Measurements from ENCODE around the gene MGST1. TPM values are rescaled to one million over a fixed set of nuclear protein-coding genes. Genes with fewer than 3 reads are reported as not detected.

The MGST1 gene
- total and polyA plus RNA-seq, 2 experiments from 2014 or later = 122 to 1,022 TPM

DNA sequence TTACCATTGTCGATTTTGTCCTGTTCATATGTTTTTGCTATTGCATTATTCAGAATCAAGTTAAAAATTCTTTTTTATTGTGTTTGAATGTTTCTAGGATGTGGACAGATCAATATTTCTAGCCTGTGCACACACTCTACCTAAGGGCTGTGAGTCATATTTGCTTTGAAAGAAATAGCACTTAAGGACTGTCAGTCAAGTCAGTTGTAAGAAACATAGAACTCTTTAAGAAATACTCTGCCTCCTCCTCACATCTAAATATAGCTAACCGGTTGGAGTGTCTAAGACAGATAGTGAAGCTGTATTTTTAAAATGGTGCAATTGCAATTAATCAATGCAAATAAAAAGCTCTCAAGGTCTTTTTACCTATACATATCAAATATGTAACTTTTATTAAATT is 17.9 kb upstream of the MGST1 start:
- H3K36me3 ChIP-seq (ENCODE audit: low read depth) = no peaks in the 10 kb centered on the region
- DNase-seq = no peak
- no peak overlapping the region for H2AFZ ChIP-seq
- no peaks in the 10 kb centered on the region for H3K9me2 ChIP-seq (ENCODE audit: insufficient read depth)
- H3K9me3 ChIP-seq (ENCODE audit: low read depth) = no peaks in the 10 kb centered on the region
- H3K27me3 ChIP-seq (replicated peaks; ENCODE audit: insufficient read depth) = no peaks in the 10 kb centered on the region
- no peaks in the 10 kb centered on the region for H3K79me2 ChIP-seq (ENCODE audit: insufficient read depth)
- H3K4me3 ChIP-seq = no peak overlapping the region
- H3F3A ChIP-seq (ENCODE audit: insufficient read depth) = no peaks in the 10 kb centered on the region
- no peak overlapping the region for H3K4me2 ChIP-seq (ENCODE audit: unreplicated experiment)
- 56 to 70% methylated on average over 2 of the region's 2 CpGs for WGBS, 2 experiments (ENCODE audit: low coverage in 1 of 2, low lambda C conversion rate in 2 of 2, missing lambda C conversion rate in 2 of 2)
- no peak for TF ChIP-seq EZH2 (IDR thresholded peaks at IDR 0.05; ENCODE audit: insufficient read depth, poor library complexity, severe bottlenecking)
- no peak for TF ChIP-seq EZH2phosphoT487 (IDR thresholded peaks at IDR 0.05; ENCODE audit: insufficient read depth, low read depth)
- no peaks in the 10 kb centered on the region for H4K20me1 ChIP-seq (ENCODE audit: insufficient read depth)
- peaks cover 7% of the 10 kb centered on the region for H3K4me1 ChIP-seq (ENCODE audit: insufficient read depth)
- in situ Hi-C loops (cut with MboI) = no loop called here
- H3K9ac ChIP-seq = no peak overlapping the region
- H3K27ac ChIP-seq = no peak overlapping the region

GRCh38 chr12:16330560-16330959 is 16.9 kb upstream of the MGST1 start:
- 50 to 64% methylated on average over 4 of the region's 4 CpGs for WGBS, 2 experiments (ENCODE audit: low coverage in 1 of 2, low lambda C conversion rate in 2 of 2, missing lambda C conversion rate in 2 of 2)
- no peaks in the 10 kb centered on the region for H3K27me3 ChIP-seq (replicated peaks; ENCODE audit: insufficient read depth)
- in situ Hi-C loops (cut with MboI) = no loop called here

GRCh38 chr12:16331998-16332397 is 15.4 kb upstream of the MGST1 start:
- DNase-seq = no peak
- Histone ChIP-seq H3F3A (ENCODE audit: insufficient read depth) (no peaks in the 10 kb centered on the region), H3K9me2 (ENCODE audit: insufficient read depth) (no peaks in the 10 kb centered on the region), H3K27me3 (replicated peaks; ENCODE audit: insufficient read depth) (no peaks in the 10 kb centered on the region), H3K9ac (no peak overlapping the region), H3K4me2 (ENCODE audit: unreplicated experiment) (no peak overlapping the region), H2AFZ (no peak overlapping the region), H3K27ac (no peak overlapping the region), H3K9me3 (ENCODE audit: low read depth) (no peaks in the 10 kb centered on the region), H3K4me1 (ENCODE audit: insufficient read depth) (no peaks in the 10 kb centered on the region), H4K20me1 (ENCODE audit: insufficient read depth) (no peaks in the 10 kb centered on the region), H3K79me2 (ENCODE audit: insufficient read depth) (no peaks in the 10 kb centered on the region), H3K36me3 (ENCODE audit: low read depth) (no peaks in the 10 kb centered on the region), H3K4me3 (no peak overlapping the region)
- in situ Hi-C loops (cut with MboI) = no loop called here
- 58 to 63% methylated on average over 2 of the region's 2 CpGs for WGBS, 2 experiments (ENCODE audit: low coverage in 1 of 2, low lambda C conversion rate in 2 of 2, missing lambda C conversion rate in 2 of 2)
- TF ChIP-seq EZH2phosphoT487 (IDR thresholded peaks at IDR 0.05; ENCODE audit: insufficient read depth, low read depth) (no peak), EZH2 (IDR thresholded peaks at IDR 0.05; ENCODE audit: insufficient read depth, poor library complexity, severe bottlenecking) (no peak)

More at GRCh38 chr12:16330560-16330959, 16.9 kb upstream of the MGST1 start:
- Histone ChIP-seq H3K9me2 (ENCODE audit: insufficient read depth) (no peaks in the 10 kb centered on the region), H3K36me3 (ENCODE audit: low read depth) (no peaks in the 10 kb centered on the region), H4K20me1 (ENCODE audit: insufficient read depth) (no peaks in the 10 kb centered on the region), H3K9ac (no peak overlapping the region), H3K79me2 (ENCODE audit: insufficient read depth) (no peaks in the 10 kb centered on the region), H3K4me3 (no peak overlapping the region), H2AFZ (no peak overlapping the region), H3F3A (ENCODE audit: insufficient read depth) (no peaks in the 10 kb centered on the region), H3K9me3 (ENCODE audit: low read depth) (no peaks in the 10 kb centered on the region), H3K27ac (no peak overlapping the region), H3K4me1 (ENCODE audit: insufficient read depth) (peaks cover 5% of the 10 kb centered on the region; the same call in 1 of the 2 replicates), H3K4me2 (ENCODE audit: unreplicated experiment) (no peak overlapping the region)
- TF ChIP-seq EZH2 (IDR thresholded peaks at IDR 0.05; ENCODE audit: insufficient read depth, poor library complexity, severe bottlenecking) = no peak
- TF ChIP-seq EZH2phosphoT487 (IDR thresholded peaks at IDR 0.05; ENCODE audit: insufficient read depth, low read depth) = no peak
- DNase-seq = no peak

DNA sequence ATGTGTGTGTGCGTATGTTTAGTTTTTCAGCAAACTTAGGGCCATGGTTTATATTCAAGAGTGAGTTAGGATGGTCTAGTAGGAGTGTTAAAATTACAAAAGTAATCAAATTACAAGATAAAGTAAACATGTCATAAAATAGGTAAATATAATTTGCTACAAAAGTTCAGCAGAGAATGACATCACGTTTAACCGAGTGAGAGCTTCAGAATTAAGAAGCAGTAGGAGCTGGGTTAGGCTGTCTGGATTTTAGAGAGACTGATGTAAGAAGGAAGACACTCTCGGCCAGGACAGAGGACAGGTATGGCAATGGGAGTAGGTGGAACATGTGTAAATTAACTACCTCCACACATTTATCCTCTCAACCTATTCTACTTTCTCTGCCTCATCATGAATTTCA is 11.6 kb upstream of the MGST1 start:
- H3K4me3 ChIP-seq = no peak overlapping the region
- TF ChIP-seq EZH2 (IDR thresholded peaks at IDR 0.05; ENCODE audit: insufficient read depth, poor library complexity, severe bottlenecking) = no peak
- no peak for TF ChIP-seq EZH2phosphoT487 (IDR thresholded peaks at IDR 0.05; ENCODE audit: insufficient read depth, low read depth)
- no peak overlapping the region for H3K9ac ChIP-seq
- no peak overlapping the region for H2AFZ ChIP-seq
- H3K27me3 ChIP-seq (replicated peaks; ENCODE audit: insufficient read depth) = no peaks in the 10 kb centered on the region
- H3K9me3 ChIP-seq (ENCODE audit: low read depth) = no peaks in the 10 kb centered on the region
- H3K36me3 ChIP-seq (ENCODE audit: low read depth) = no peaks in the 10 kb centered on the region
- no peaks in the 10 kb centered on the region for H3F3A ChIP-seq (ENCODE audit: insufficient read depth)
- WGBS, 2 experiments (ENCODE audit: low coverage in 1 of 2, low lambda C conversion rate in 2 of 2, missing lambda C conversion rate in 2 of 2) = 61 to 64% methylated on average over 4 of the region's 4 CpGs
- DNase-seq = no peak
- no peaks in the 10 kb centered on the region for H4K20me1 ChIP-seq (ENCODE audit: insufficient read depth)
- no peak overlapping the region for H3K4me2 ChIP-seq (ENCODE audit: unreplicated experiment)
- in situ Hi-C loops (cut with MboI) = no loop called here
- no peaks in the 10 kb centered on the region for H3K79me2 ChIP-seq (ENCODE audit: insufficient read depth)
- peaks cover 10% of the 10 kb centered on the region; the same call in 1 of the 2 replicates for H3K4me1 ChIP-seq (ENCODE audit: insufficient read depth)
- H3K9me2 ChIP-seq (ENCODE audit: insufficient read depth) = 0 out of 2 replicates have a peak, but pooled peaks cover 4% of the 10 kb centered on the region
- H3K27ac ChIP-seq = no peak overlapping the region

DNA sequence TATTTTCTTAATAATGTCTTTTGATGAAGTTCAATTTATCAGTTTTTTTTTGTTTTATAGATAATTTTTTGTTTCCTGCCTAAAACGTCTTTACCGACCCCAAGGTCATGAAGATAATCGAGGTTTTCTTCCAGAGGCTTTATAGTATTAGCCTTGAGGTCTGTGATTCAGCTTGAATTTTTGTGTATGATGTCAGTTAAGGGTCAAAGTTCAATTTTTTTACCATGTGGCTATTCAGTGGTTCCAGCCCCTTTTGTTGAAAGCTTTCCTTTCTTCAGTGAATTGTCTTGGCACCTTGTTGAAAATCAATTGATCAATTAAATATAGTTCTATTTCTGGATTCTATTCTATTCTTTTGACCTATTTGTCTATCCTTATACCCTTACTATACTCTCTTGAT is 3.2 kb upstream of the MGST1 start:
- H3K27ac ChIP-seq = no peak overlapping the region
- H2AFZ ChIP-seq = no peak overlapping the region
- in situ Hi-C loops (cut with MboI) = no loop called here
- H4K20me1 ChIP-seq (ENCODE audit: insufficient read depth) = no peaks in the 10 kb centered on the region
- no peak overlapping the region for H3K9ac ChIP-seq
- peaks cover 30% of the 10 kb centered on the region for H3F3A ChIP-seq (ENCODE audit: insufficient read depth)
- H3K4me2 ChIP-seq (ENCODE audit: unreplicated experiment) = no peak overlapping the region
- WGBS, 2 experiments (ENCODE audit: low coverage in 1 of 2, low lambda C conversion rate in 2 of 2, missing lambda C conversion rate in 2 of 2) = 60 to 78% methylated on average over 3 of the region's 3 CpGs
- no peaks in the 10 kb centered on the region for H3K36me3 ChIP-seq (ENCODE audit: low read depth)
- no peak for TF ChIP-seq EZH2 (IDR thresholded peaks at IDR 0.05; ENCODE audit: insufficient read depth, poor library complexity, severe bottlenecking)
- TF ChIP-seq EZH2phosphoT487 (IDR thresholded peaks at IDR 0.05; ENCODE audit: insufficient read depth, low read depth) = no peak
- peak; percentile 13 for DNase-seq
- peaks cover 9% of the 10 kb centered on the region for H3K4me1 ChIP-seq (ENCODE audit: insufficient read depth)
- H3K4me3 ChIP-seq = no peak overlapping the region
- H3K79me2 ChIP-seq (ENCODE audit: insufficient read depth) = peaks cover 23% of the 10 kb centered on the region
- no peaks in the 10 kb centered on the region for H3K9me3 ChIP-seq (ENCODE audit: low read depth)
- H3K27me3 ChIP-seq (replicated peaks; ENCODE audit: insufficient read depth) = no peaks in the 10 kb centered on the region
- peaks cover 4% of the 10 kb centered on the region; the same call in 1 of the 2 replicates for H3K9me2 ChIP-seq (ENCODE audit: insufficient read depth)

All from GM23248 (cell line).